K562 (cell line): ENCODE results near the gene PREB. TPM values are rescaled to one million over a fixed set of nuclear protein-coding genes. Genes with fewer than 3 reads are reported as not detected.

ENCODE experiments used
- ATAC-seq: fragments of 200-7000 bp; cut with Tn5 transposase; 3 replicates; pipeline ENCODE4 v1.9.1; 2020; ENCODE audit warnings: moderate library complexity
- BruUV-seq: library from RNA; stranded (reverse); fragments of 400-500 nt; replicated peaks from 2 replicates; lab custom pipeline; 2021; lab: Mats Ljungman, UMichigan
- CTCF ChIA-PET: fragments of 300-600 bp; formaldehyde crosslinking; extraction: SDS; loops from one replicate; lab custom pipeline; 2021; ENCODE audit warnings: low intra/inter-chr PET ratio; lab: Yijun Ruan, JAX
- POLR2A ChIA-PET: fragments of 300-600, 350-650 bp; sonication (Branson Sonifier 250); formaldehyde crosslinking; extraction: SDS; loops from one replicate; lab custom pipeline; 2021; ENCODE audit warnings: antibody characterized with exemption, inconsistent platforms; lab: Yijun Ruan, JAX
- DNase-seq, 4 experiments: peaks; one replicate each; pipeline versions ENCODE4 v3.0.0 to v3.0.0-alpha.2; 2011 to 2018; ENCODE audit warnings: low spot score in 3 of 4, mixed read lengths in 3 of 4; ENCODE audit errors: extremely low read depth in 1 of 4
- FAIRE-seq: peaks from 2 replicates; lab custom pipeline; 2011; peaks lifted over from hg19 to GRCh38; lab: Jason Lieb, UNC
- H2AFZ ChIP-seq: 2 replicates; pipeline ENCODE4 v1.6.0; 2011; ENCODE audit warnings: low read depth, low read length, control low read depth, inconsistent platforms
- H3K27ac ChIP-seq: fragments of 200-600 bp; 3 replicates; pipeline ENCODE4 v1.8.0; 2011; ENCODE audit warnings: low read depth, mild to moderate bottlenecking, control low read depth, inconsistent platforms, low read length, moderate library complexity, mixed read lengths; ENCODE audit errors: extremely low read depth
- H3K27me3 ChIP-seq, 2 experiments: fragments of 300-600 bp in 1 of 2; 2 replicates in 1 of 2; 3 replicates in 1 of 2; pipeline versions ENCODE4 v1.6.0 to v1.8.0; 2011; ENCODE audit warnings: inconsistent platforms in 2 of 2, low read length in 2 of 2, mild to moderate bottlenecking in 1 of 2, mixed read lengths in 1 of 2, moderate library complexity in 1 of 2; ENCODE audit not compliant: control insufficient read depth in 2 of 2, insufficient read depth in 2 of 2
- H3K36me3 ChIP-seq: fragments of 300-600 bp; 3 replicates; pipeline ENCODE4 v1.8.0; 2011; ENCODE audit warnings: mild to moderate bottlenecking, low read length, inconsistent platforms; ENCODE audit not compliant: control insufficient read depth, insufficient read depth
- H3K4me1 ChIP-seq, 2 experiments: fragments of 200-600 bp in 1 of 2; replicated peaks in 1 of 2; 2 replicates in 1 of 2; 3 replicates in 1 of 2; pipeline versions ENCODE4 v1.5.1 to v1.8.0; 2011; ENCODE audit warnings: inconsistent platforms in 2 of 2, low read length in 2 of 2, mild to moderate bottlenecking in 1 of 2, mixed read lengths in 1 of 2, moderate library complexity in 1 of 2; ENCODE audit not compliant: control insufficient read depth in 2 of 2, insufficient read depth in 2 of 2
- H3K4me2 ChIP-seq: 2 replicates; pipeline ENCODE4 v1.6.1; 2011; ENCODE audit warnings: low read length, control low read depth, inconsistent platforms, mixed read lengths; ENCODE audit not compliant: insufficient read depth
- H3K4me3 ChIP-seq: fragments of 200-600 bp; sonication (generic), shearing (Covaris generic); 2 replicates; pipeline ENCODE4 v1.5.1; 2016; ENCODE audit warnings: control low read depth, inconsistent platforms
- H3K79me2 ChIP-seq: fragments of 200-600 bp; 3 replicates; pipeline ENCODE4 v1.8.0; 2011; ENCODE audit warnings: low read length, inconsistent platforms; ENCODE audit not compliant: control insufficient read depth, insufficient read depth
- H3K9ac ChIP-seq, 2 experiments: 2 replicates each; pipeline versions ENCODE4 v1.6.0 to v1.6.1; 2011; ENCODE audit warnings: low read depth in 2 of 2, low read length in 2 of 2, control low read depth in 1 of 2, inconsistent platforms in 1 of 2, mild to moderate bottlenecking in 1 of 2, mixed read lengths in 1 of 2; ENCODE audit not compliant: insufficient read depth in 1 of 2
- H3K9me1 ChIP-seq: one replicate; pipeline ENCODE4 v1.6.0; 2011; ENCODE audit warnings: inconsistent platforms, mild to moderate bottlenecking, low read length, moderate library complexity; ENCODE audit not compliant: control insufficient read depth, insufficient read depth
- H3K9me3 ChIP-seq: replicated peaks from 2 replicates; pipeline ENCODE4 v1.5.1; 2011; ENCODE audit warnings: low read depth, low read length, inconsistent platforms; ENCODE audit not compliant: control insufficient read depth, insufficient read depth
- H4K20me1 ChIP-seq: replicated peaks from 2 replicates; pipeline ENCODE4 v1.6.1; 2011; ENCODE audit warnings: low read length, inconsistent platforms, mixed read lengths; ENCODE audit not compliant: control insufficient read depth, insufficient read depth
- KHSRP ChIP-seq: fragments of 450-650 bp; IDR thresholded peaks from 2 replicates; pipeline ENCODE4 v1.6.1; 2017
- NR2C1 ChIP-seq, 2 experiments: fragments of 450-650 bp; IDR thresholded peaks; 2 replicates each; pipeline ENCODE4 v1.6.1; 2017; ENCODE audit warnings: mild to moderate bottlenecking in 2 of 2, antibody characterized with exemption in 1 of 2, inconsistent platforms in 1 of 2, missing compliant biosample characterization in 1 of 2, missing genetic modification characterization in 1 of 2
- SAFB2 ChIP-seq: fragments of 200-400 bp; formaldehyde crosslinking; IDR thresholded peaks from 2 replicates; pipeline ENCODE4 v1.6.1; 2018; ENCODE audit warnings: borderline replicate concordance, low read length, low read depth, moderate library complexity; ENCODE audit not compliant: severe bottlenecking
- TBL1XR1 ChIP-seq, 2 experiments: IDR thresholded peaks; 2 replicates each; pipeline ENCODE4 v1.6.1; 2012; ENCODE audit warnings: improper control_type of control experiment in 2 of 2, low read length in 2 of 2, mild to moderate bottlenecking in 1 of 2
- ZNF431 ChIP-seq: sonication (generic); formaldehyde crosslinking; IDR thresholded peaks from 2 replicates; pipeline ENCODE4 v1.8.0; 2022; ENCODE audit warnings: mild to moderate bottlenecking, missing genetic modification reagents
- ZNF77 ChIP-seq: fragments of 250-450 bp; sonication (Bioruptor Pico); IDR thresholded peaks from 2 replicates; pipeline ENCODE4 v1.5.0; 2020
- WGBS: fragments of 100-300 bp; shearing (Covaris generic); methylation state at CpG from one replicate; pipeline ENCODE4 v1.1.6; 2016; ENCODE audit warnings: low coverage, mixed read lengths; ENCODE audit not compliant: insufficient coverage; ENCODE audit errors: missing lambda C conversion rate; 5-methylcytosine and 5-hydroxymethylcytosine counted together
- in situ Hi-C: fragments of 300-500 bp; cut with MboI; formaldehyde crosslinking; loops from 4 replicates; pipeline ENCODE4 v1.15.0; 2018; ENCODE audit warnings: inconsistent platforms, mixed read lengths
- intact Hi-C: fragments of 100-400 bp; cut with micrococcal nuclease; formaldehyde crosslinking; loops from 2 replicates; pipeline ENCODE4 v1.14.2; 2022
- polyA plus RNA-seq, 8 experiments: library from polyadenylated mRNA; depleted of rRNA in 4 of 8; stranded (reverse) in 5 of 8; unstranded in 3 of 8; fragments of >200 nt; fragmentation: Nextera tagmentation in 2 of 8; fragmentation: Illumina TruSeq in 1 of 8; extraction: Ambion mirVana in 2 of 8; extraction: Trizol in 1 of 8; gene quantifications; 2 replicates each; pipeline versions ENCODE4 v1.2.1 to v1.2.3, GENCODE V29; 2011 to 2014; ENCODE audit warnings: inconsistent platforms in 1 of 8, missing spikeins in 1 of 8
- total RNA-seq, 7 experiments: library from RNA; depleted of rRNA in 6 of 7; stranded (reverse); fragments of >200 nt in 6 of 7; fragmentation: Illumina TruSeq in 2 of 7; extraction: Trizol in 2 of 7; gene quantifications; 2 replicates each; pipeline versions ENCODE4 v1.2.1 to v1.2.3, GENCODE V29; 2011 to 2021; ENCODE audit warnings: low replicate concordance in 1 of 7
- TF ChIP-seq, protein P1 (sequence below): fragments of 450-650 bp; formaldehyde crosslinking; IDR thresholded peaks from 2 replicates; pipeline ENCODE4 v1.4.0; 2020; ENCODE audit warnings: mild to moderate bottlenecking, mixed read lengths

PREB gene
- total and polyA plus RNA-seq, 9 of the 15 experiments (the other 6 are each of a cell fraction or from before 2014, with no cell fraction given): 35.1 to 84.2 (median 67.2) TPM

DNA sequence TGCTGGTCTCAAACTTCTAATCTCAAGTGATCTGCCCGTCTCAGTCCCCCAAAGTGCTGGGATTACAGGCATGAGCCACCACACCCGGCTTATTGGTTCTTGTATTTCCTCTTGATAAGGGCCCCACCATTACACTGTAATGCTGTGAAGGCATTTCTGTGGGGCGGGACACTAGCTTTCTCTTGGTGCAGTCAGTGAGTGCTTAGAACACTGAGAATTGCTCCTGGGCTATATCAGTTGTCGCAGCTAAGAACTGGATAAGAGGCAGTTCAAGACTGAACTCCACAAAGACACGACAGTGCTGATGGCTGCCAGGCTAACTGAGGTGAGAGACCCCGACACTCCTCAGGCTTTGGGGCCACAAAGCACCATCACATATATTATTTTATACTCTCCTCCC is 45.8 kb downstream of the PREB start:
- H3K79me2 ChIP-seq: peaks cover 13% of the 10 kb centered on the region; the same call in 2 of the 3 replicates
- DNase-seq (peak in 1 of 4 experiments; percentile 52), ATAC-seq (no peak), FAIRE-seq (peak; percentile 73)
- in situ Hi-C loops (loop anchor here (5.0 kb wide), 1 partner anchor 126 kb away; no protein-coding TSS in a partner anchor), intact Hi-C loops (no loop called here)
- CTCF ChIA-PET: no interaction called here
- H2AFZ ChIP-seq: peak overlapping the region; percentile 75; the same call in 1 of the 2 replicates
- H3K27me3 ChIP-seq: no peaks in the 10 kb centered on the region
- peak overlapping the region; percentile 24; the same call in 1 of the 3 replicates for H3K27ac ChIP-seq
- WGBS: 16% methylated on average over 6 of the region's 6 CpGs
- no peaks in the 10 kb centered on the region for H4K20me1 ChIP-seq
- peak overlapping the region; percentile 44 for H3K4me2 ChIP-seq
- no peaks in the 10 kb centered on the region for H3K9me1 ChIP-seq
- no TSS peak for BruUV-seq
- no peak overlapping the region for H3K4me3 ChIP-seq
- no peaks in the 10 kb centered on the region for H3K9me3 ChIP-seq
- peak overlapping the region; percentile 40 to 74; a peak in 3 of 4 replicates for H3K9ac ChIP-seq
- H3K36me3 ChIP-seq: no peaks in the 10 kb centered on the region; the same call in 2 of the 3 replicates
- TF ChIP-seq, protein P1, sequence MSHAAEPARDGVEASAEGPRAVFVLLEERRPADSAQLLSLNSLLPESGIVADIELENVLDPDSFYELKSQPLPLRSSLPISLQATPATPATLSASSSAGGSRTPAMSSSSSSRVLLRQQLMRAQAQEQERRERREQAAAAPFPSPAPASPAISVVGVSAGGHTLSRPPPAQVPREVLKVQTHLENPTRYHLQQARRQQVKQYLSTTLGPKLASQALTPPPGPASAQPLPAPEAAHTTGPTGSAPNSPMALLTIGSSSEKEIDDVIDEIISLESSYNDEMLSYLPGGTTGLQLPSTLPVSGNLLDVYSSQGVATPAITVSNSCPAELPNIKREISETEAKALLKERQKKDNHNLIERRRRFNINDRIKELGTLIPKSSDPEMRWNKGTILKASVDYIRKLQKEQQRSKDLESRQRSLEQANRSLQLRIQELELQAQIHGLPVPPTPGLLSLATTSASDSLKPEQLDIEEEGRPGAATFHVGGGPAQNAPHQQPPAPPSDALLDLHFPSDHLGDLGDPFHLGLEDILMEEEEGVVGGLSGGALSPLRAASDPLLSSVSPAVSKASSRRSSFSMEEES (CRISPR knock-in tag): no peak
- TF ChIP-seq NR2C1 (IDR thresholded peaks at IDR 0.05) (no peak), NR2C1 (tag; IDR thresholded peaks at IDR 0.05) (no peak), ZNF77 (CRISPR knock-in tag) (no peak), SAFB2 (no peak), ZNF431 (no peak), KHSRP (no peak), TBL1XR1 (IDR thresholded peaks at IDR 0.05; ENCODE audit: low read length in 2 of 2) (no peak)
- TF ChIP-seq, all 486 proteins: peak for 0
- POLR2A ChIA-PET: interaction anchor here (0.6 to 2.1 kb wide), 2 partner anchors 12 to 166 kb away, joined by 4 to 5 read pairs; no protein-coding TSS in a partner anchor
- peaks cover 48 to 66% of the 10 kb centered on the region in 2 experiments for H3K4me1 ChIP-seq
